ENCODE measurements around the gene TGFBR3.

DNA sequence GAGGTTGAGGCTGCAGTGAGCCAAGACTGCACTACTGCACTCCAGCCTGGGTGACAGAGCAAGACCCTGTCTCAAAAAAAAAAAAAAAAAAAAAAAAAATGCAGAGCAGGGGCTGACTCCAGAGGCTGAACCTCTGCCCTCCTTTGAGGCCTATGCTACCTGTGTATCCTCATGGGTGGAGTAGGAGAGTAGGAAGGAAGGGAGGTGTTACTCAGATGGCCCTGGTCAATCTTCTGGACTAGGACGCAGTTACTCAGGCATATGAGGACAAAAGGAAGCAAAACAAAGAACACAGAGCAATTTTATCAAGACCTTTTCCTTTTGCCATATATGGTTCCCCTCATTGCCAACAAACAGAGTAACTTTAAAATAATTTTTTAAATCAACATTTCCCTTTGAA lies 35.2 kb downstream of the TGFBR3 start:
- TF ChIP-seq POLR2A (IDR thresholded peaks at IDR 0.05; ENCODE audit: low read length) (no peak), GATA1 (IDR thresholded peaks at IDR 0.05; ENCODE audit: low read depth, low read length) (no peak)

All from erythroblast (primary cell).